ENCODE results near the gene SYT6.
A peak's percentile ranks its signal among the peaks of the same experiment; 100 is the strongest.

SYT6 gene

DNA sequence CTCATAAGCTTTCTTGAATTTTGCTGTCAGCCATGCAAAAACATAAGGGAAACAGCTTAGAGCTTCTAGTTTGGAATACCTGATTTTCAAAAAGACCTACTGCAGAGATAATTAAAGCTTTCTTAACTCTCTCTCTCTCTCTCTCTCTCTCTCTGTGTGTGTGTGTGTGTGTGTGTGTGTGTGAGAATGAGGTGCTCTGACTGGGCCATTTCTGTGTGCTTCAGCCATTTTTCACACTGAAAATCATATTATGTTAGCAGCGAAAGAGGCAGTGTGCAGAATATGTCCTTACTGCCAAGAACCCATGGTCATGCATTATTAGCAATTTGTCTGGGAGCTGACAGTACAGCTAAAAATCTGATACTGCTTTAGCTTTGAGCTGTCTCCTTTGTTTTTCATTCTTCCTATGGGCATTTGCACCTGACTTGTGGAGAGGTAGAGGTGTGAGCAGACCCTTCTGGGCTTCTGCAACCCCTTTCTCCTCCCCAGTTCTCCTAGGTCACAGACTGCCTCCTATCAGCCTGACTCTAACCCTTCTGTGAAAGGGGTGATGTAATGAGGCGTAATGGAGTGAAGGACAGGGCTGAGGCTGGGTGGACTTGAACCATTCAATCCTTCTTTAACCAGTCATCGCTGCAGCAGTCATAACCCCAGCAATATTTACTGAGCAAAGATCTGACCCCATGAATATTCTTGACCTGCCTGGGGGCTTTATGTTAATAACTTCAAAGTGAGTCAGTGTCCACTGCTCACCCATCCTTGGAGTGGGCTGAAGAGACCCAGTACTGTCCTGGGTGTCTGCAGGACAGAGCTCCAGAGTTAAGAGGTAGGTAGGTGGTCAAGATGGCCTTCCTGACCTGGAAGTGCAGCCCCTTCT is 61.2 kb downstream of the SYT6 start:
- no peak for DNase-seq (ENCODE audit: low spot score)

DNA sequence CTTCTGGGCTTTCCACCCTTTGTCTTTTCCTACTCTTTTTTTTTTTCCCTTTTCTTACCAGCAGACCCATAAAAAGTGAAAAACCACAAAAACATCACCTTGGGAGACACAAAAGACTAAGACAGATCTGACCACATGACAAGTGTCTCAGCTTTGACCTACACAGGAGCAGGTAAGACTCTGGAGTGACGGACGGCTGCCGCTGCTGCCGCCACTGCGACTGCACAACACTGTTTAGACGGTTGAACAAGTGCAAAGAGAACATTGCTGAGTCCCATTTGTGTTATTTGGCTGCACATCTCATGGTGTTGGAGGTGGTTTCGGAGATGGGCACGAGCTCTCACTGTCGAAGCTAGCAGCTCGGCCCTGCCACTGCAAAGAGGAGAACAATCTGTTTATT is 62.0 kb downstream of the SYT6 start:
- no peak for DNase-seq (ENCODE audit: low spot score)

DNA sequence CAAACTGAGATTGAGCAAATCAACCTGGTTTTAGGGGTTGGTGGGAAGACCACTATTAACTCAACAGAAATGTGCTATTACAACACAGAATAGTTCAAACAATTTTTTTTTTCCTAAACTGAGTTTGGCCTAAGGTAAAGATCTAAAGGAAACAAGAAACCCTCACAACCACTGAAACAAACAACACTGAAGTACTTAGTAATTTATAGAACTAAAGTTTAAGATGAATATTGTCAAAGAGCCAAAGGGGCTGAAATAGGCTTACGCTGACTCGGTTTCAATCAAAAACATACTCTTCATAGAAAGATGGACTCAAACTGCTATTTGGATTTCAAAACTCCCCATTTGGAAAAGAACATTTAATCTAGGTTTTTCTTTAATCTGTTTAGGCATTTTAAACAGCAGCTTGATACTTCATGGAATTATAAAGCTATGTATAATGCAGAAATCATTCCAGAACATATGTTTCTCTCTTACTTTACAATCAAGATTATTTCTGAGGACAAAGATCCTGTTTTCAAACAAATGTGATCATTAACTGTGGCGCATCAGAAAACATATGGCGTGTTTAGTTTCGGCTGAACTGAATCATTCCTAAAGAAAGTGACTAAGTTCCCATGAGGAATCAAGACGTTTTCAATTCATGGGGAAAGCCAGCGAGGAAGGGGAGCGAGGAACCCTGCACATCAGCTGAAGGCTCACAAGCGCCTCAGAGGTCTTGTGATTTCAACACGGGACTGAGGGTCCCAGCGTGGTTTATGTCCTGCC is 62.7 kb downstream of the SYT6 start:
- no peak for DNase-seq (ENCODE audit: low spot score)

DNA sequence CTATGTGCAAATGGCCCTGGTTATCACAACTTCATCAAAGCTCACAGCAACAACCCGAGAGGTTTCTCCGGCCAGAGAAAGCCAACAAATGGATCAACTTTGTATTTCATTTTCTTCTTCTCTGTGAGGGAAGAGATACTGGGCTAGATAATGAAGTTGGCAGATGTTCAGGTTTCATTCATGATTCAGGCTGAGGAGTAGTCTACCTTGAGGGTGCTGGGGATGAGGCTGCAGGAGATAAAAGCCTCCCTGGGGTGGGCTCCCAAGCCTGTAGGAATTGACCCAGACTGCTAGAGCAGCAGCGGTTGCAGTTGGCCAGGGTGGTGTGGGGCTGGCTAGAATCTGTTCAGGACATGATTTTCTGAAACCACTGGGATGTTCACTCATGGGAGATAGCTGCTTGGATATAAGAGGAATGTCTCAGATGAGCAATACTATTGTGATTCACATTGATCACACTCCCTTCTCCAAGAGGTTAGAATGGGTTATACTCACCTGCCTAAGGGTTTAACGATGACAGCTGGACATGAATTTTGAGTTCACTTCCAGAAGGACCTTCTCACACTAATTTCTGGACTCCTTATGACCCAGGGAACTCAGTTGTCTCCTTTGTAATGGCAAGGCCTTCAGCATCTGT is 64.0 kb downstream of the SYT6 start:
- no peak for DNase-seq (ENCODE audit: low spot score)

DNA sequence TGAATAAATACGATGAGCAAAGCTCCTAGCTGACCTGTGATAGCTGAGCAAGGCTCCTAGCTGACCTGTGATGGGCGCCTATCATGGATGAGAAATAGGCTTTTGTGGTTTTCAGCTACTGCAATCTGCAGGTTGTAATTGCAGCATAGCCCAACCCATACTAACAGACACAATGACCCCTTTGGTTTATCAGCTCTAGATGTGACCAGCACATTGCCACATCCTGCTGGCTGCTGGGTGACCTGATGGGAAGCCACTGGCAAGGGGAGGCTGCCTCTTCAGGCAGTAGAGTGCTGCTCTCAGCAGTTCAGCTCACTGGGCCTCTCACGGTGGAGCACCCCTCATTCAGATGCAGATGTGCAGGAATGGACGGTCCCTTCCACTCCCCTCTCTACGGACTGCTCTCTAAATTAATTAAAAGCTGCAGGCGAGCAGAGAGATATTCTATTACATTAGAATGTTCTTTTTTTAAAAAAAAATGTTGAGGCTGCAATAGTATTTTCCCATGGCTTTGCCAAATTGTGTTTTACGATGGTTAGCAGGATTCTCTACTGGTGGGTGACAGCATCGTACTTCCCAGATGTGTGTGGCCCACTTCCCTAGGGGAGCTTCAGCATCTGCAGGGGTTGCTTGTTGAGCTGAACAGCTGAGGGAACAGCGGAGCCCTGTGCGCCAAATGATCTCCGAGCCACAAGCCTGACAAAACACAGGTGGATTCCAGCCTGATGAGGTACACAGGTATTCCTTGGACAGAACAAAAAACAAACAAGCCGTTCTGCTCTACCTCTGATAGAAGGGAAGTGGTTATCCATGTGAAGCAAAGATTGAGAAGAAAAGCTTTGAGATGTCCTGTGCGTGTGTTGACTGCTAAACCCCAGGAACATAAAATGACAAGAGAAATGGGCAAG is 65.0 kb downstream of the SYT6 start:
- no peak for DNase-seq (ENCODE audit: low spot score)

DNA sequence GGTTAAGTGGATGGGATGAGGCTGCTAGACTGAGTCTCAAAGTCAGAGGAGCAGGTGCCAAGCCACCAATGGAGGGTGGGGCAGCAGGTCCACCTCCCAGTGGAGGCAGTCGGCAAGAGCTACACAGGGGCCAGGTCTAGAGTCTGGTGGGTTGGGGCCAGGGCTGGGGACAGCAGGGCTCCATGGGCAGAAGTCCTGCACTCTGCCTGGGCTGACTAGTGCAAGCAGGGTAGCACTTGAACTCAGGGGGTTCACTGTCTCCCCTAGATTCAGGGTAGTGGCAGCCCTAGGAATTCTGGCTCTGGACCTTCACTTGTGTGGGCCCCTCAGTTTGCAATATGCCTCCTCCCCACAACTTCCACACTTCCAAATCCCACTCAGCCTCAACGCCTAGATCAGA is 66.2 kb downstream of the SYT6 start:
- DNase-seq (ENCODE audit: low spot score), result no peak

DNA sequence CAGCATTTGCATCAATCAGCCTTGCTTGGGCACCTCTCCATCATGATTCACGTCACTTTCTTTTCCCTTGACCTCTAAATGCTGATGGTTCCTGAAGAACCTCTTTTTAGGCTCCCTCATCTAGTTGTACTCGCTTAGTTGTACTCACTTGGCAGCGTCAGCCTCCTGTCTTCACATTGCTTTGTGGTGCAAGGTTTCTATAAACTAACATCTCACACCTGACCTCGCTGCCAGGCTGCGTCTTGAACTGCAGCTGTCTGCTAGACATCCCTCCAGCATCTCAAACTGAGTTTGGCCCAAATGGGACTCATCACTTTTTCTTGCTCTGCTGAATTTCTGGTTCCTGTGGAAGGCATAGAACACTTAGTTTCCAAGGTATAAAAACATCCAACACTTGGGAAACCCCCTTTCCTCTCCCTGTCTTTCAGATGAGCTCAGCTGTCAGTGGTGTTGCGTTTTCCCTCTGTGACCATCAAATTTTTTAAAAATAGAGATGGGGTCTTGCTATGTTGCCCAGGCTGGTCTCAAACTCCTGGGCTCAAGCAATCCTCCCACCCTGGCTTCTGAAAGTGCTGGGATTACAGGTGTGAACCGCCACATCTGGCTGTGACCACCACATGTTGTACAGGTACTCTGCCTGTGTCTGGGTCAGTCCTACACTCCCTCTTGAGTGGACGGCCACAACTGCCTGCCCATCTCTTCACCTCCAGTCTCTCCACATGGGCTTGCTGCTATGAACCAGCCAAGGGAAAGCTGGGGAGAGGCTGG is 66.9 kb downstream of the SYT6 start:
- DNase-seq (ENCODE audit: low spot score), result no peak

DNA sequence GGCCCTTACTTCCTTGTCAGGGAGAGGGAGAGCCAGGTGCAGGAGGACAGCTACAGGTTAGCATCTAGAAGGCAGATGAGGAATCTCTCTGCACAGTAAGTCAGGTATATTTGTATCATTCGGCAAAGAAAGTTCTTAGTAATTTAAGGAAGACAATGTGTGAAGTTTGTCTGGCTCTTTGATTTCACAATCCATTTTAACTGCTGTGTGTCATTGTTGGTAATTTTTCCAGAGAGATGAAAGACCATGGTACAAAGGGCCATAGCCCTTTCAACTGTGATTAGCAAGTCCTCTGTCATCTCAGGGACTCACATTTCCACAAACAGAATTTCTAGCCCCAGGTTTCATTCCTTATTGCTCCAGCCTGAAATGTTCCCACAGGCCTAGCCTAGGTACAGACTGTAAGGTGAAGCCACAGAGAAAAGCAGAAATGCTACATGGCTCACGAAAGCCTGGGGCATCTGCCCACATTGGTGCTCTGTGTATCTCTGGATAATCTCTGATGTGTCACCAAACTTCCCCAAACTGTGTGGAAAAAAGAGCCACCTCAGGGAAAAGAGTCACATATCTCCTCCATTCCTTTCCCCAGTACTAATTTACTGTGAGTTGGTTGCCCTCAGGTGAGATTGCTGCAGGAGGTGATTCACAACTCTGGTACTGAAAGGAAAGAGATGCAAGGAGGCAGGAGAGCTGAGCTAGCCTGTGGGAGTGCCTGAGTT is 70.6 kb downstream of the SYT6 start:
- peak; percentile 11 for DNase-seq (ENCODE audit: low spot score)

DNA sequence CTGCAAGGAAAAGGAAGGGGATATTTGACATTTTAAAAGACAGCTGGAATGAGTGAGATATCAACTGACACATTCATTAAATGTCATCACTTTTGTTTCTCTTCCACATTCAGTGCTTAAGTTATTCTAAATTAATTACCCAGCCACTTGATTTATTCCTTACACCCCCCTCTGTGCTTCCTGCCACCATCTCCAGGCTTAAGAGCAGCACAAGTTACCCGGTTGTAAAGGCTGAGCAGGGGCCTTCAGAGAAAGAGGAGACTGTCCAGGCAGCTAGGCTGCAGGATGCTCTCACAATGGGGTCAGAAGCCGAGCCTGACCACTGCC is 71.4 kb downstream of the SYT6 start:
- no peak for DNase-seq (ENCODE audit: low spot score)

DNA sequence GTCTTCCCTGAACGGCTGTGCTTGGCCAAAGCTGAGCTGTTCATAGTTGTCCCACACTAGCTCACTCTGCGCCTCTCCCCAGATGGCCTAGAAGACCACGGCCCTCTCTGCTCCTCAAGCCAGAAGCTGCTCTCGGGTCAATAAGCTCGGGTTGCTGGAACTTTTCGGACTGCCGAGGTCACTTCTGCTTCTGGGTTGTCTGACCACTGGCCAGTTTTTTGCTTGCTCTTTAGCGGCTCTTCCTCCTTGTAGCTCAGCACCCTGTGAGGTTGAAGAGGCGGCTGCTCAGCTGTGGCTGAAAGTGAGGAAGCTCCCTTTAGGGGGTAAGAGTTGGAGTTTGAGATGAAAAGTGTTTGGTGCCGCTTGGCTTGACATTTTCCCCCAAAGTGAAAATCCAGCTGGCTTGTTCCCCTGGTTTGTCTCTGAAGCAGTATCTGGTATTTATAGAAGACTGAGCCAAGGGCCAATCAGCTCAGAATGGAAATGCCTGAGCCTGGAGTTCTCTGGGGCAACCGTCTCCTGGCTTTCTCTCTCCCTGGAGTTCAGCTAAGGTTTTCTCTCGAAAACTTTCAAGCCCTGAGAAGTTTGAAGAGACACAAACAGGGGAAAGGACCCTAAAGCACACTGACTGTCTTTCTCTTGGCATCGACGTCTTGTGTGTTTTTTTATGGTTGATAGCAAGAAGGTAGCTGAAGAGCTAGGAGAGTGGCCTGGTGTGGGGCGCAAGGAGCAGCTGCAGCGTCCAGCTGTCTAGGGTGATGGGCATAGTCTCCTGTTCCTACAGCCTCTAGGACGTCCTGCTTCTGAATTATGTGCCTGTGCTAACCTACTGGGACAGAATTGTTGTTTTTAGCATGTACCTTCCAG is 72.0 kb downstream of the SYT6 start:
- DNase-seq (ENCODE audit: low spot score), result no peak

DNA sequence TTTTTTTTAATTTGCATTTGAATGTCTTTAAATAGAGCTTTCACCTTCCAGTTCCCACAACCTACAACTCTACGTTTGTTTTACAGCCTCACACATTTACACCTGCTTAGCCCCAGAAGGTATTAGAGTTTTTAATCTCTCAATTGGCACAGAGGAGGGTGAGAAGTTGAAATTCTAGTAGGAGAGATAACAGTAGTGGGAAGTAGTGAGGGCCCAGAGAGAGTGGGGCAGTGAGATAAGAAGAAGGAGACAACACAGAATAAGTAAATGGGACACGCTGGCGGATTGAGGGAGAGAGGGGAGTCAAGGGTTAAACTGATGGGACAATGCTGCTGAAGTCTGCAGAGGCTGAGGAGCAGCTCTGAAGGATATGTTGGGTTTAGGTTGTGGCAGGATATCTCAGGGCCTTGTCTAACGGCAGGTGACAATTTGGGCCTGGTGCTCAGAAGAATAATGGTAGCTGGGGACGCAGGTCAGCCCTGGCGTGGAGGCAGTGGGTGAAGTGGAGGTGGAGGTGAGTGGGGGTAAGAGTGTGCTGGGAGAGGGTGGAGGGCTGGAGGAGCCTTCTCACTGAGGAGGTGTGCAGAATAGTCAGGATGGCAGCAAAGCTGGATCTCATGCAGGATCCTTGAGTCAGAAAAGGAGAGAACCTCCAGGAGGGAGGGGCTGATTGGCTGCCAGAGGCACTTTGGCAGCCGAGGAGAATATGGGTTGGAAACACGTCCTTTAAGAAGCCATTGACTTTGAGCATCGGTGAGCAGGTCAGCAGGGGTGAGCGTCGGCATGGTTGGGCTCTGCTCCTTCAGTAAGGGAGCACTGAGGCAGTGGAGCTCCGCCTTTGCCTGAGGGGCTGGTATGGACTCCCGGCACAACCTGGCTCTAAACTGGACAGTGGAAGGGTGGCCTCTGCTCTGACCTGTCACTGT is 72.9 kb downstream of the SYT6 start:
- no peak for DNase-seq (ENCODE audit: low spot score)

DNA sequence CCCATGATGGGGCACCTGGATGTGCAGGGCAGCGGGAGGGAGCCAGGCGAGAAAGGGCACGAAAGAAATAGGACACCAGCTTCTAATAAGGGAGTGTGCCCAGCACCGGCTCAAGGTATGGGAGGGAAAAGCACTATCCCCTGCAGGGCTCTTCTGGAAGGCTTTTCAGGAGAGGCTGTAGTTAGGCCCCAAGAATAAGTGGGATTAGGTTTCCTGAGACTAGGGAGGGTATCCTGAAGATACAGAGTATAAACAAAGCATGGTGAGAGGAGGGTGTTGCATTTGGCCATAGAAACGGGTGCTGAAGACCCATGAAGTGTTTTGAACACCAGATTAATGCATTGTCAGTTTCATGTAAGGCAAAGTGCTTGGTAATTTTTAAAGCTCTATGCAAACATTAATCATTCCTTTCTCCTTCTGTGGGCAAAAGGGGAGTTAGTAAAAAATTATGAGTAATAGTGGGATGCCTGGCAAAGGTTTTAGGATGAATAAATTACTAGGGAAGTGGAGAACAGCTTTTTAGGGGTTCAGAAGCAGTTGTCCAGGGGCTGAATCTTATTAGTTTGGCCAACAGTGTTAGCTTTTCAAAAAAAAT is 74.0 kb downstream of the SYT6 start:
- DNase-seq (ENCODE audit: low spot score), result no peak

DNA sequence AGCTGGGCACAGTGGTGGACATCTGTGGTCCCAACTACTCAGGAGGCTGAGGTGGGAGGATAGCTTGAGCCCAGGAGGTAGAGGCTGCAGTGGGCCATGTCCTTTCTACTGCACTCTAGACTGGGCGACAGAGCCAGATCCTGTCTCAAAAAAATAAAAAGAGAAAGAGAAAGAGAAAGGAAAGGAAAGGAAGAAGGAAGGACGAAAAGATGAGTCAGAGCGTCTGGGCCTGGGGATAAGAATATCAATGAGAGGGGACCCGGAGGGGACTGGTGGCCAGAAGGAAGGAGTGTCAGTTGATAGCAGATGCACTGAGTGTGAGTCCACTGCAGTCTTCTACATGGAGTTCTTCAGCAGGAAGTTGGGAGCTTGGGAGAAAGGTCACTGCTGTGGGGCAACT is 75.6 kb downstream of the SYT6 start:
- DNase-seq (ENCODE audit: low spot score), result no peak

DNA sequence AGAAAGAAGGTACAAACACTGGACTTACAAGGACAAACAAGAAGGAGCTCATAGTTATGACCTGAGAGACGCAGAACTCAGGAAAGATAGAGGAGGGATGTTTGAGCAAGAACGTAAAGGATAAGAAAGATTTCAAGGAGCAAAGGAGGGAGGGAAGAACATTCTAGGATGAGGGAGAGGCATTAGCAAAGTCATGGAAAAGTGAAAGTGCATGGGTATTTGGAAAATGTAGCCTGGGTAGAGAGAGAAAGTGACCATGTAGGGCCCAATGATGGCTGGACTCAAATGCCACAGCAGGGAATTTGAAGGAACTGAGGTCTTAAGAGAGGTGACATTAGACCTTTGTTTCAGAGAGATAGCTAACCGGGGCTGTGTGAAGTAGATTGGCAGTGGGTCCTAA is 76.5 kb downstream of the SYT6 start:
- DNase-seq (ENCODE audit: low spot score), result no peak

DNA sequence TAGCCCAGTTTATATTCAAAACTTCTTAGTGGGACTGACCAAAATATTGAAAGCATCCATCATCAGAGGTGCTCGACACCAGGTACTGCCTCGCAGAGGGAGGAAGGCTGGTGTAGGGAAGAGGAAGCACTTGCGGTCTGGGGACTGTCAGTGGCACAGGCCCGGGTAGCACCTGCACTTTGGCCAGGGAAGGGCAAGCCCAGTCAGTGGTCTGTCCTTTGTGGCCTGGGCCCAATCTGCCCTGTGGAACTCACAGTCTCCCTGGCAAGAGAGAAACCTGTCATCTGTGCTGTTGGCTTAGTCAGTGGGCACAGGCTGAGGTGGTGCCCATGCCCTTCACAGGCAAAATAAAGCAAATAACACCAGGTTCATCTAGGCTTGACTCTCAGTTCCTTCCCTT is 77.4 kb downstream of the SYT6 start:
- no peak for DNase-seq (ENCODE audit: low spot score)

DNA sequence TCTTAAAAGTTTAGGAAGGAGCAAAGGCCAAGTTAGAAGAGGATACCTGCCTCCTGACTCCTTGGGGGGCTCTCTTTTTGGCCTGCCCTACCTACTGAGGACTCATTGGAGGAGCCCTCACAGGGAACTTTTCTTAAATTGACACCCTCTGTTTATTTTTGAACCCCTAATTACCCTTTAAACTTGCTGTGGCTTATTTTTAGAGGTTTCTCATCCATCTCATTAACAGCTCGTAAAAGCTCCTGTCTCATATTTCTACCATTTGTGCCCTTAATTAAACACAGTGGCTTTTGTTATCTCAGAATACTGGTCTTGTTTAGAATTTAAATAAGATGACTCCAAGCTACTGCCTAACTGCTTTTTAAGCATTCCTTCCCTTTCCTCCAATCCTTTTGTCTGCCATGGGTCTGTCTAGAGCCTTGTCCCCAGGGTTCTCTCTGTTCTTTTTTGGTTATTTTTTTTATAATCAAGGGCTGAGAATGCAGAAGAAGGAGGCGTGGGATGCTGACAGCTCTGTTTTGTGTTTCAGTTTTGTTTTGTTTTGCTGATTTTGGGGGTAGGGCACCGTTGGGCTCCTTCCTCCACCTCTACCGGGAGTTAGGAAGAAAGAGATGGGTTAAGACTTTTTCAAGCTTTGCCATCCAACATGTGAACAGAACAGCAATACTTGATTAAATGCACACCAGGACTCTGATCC is 78.0 kb downstream of the SYT6 start:
- DNase-seq (ENCODE audit: low spot score), result no peak

DNA sequence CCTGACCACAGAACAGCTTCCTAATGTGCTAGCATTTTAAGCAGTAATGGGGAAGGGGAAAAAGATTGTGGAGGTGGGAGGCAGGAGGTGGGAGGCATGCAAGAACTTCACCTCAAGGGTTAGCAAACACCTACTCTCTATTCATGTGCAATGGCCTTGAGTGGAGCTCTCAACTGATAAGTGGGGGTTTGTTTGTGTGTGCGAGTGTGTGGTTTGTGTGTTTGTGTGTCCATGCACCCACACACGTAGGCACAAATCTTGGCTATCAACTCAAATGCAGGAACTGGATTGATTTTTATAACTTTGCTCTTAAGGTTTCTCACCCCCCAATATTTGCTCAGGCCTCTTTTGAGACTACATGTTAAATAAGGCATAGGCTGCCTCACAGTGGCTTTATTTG is 78.6 kb downstream of the SYT6 start:
- no peak for DNase-seq (ENCODE audit: low spot score)

DNA sequence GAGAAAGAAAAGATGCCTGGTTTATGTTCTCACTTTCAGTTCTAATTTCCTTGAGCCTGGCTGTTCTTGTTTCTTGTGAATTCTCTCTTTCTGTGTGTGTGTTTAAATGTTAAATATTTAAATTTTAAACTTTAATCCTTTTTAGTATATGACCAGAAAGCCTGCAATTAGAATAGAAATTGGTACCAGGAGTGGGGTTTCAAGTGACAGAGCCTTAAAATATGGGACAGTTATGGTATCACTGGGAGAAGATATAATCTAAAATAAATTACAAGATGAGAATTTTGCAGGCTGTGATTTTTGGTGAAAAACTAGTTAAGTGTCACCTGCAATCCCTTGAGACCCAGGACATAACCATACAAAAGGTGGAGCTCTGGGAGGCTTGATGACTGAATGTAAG is 81.4 kb downstream of the SYT6 start:
- no peak for DNase-seq (ENCODE audit: low spot score)

Measured in kidney tubule cell (primary cell).